ENCODE data around the gene FBN2. TPM values are rescaled to one million over a fixed set of nuclear protein-coding genes. Genes with fewer than 3 reads are reported as not detected.
"Not testable (repeated sequence)": the region's sequence is repeated elsewhere in the genome, so short reads cannot be mapped to it uniquely, and the experiment has no call there.

Gene FBN2
- polyA plus RNA-seq, 1 donor from 2014 or later: not detected

- no peaks in the 10 kb centered on the region for H3K36me3 Mint-ChIP-seq
- no peak overlapping the region for H3K4me3 Mint-ChIP-seq
- no peak overlapping the region for H3K27ac Mint-ChIP-seq
- no peaks in the 10 kb centered on the region for H3K4me1 Mint-ChIP-seq
- no peaks in the 10 kb centered on the region for H3K27me3 Mint-ChIP-seq
- H3K9me3 Mint-ChIP-seq: peaks cover 0 to 2% (median 0%) of the 10 kb centered on the region in 3 donors
These were observed 60.1 kb downstream of the FBN2 start for GRCh38 chr5:128477944-128478343.

DNA sequence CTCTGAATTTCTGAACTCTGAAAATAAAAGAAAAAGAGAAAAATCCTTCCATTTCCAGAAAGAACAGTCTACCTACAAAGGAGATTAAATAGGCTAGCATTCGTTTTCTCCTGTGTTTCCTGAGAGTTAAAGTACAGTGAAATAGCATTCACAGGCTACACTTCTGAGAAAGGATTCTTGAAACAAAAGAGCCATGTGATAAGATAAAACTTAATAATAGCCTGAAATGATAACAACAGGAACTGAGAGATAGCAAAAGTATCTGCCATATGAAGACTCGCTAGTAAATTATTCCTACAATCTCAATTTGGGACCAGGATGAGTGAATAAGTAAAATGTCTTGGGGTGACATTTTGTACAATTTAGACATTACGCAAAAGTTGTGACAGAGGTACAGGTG, 62.4 kb downstream of the FBN2 start:
- Mint-ChIP-seq H3K27me3 (no peaks in the 10 kb centered on the region), H3K36me3 (no peaks in the 10 kb centered on the region), H3K4me3 (no peak overlapping the region), H3K27ac (peak overlapping the region in 1 of 3 donors; percentile 3), H3K4me1 (peaks cover 0 to 2% (median 0%) of the 10 kb centered on the region in 3 donors), H3K9me3 (peaks cover 0 to 2% (median 0%) of the 10 kb centered on the region in 3 donors)

DNA sequence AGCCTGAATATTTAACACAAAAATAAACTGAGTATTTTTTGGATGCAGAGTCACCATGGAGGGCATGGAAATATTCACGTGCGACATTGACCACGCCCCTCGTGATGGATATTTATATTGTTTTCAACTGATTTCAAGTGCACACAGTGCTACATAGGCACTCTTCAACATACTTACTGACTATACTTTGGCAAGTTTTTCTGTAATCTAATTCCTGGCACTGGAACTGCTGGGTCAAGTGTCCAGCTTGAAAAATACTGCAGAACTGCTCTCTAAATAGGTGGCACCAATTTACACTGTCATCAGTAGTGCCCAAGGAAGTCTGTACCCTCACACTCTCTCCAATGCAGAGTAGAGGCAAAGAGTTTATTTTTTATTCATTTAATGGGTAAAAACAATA, 65.1 kb downstream of the FBN2 start:
- Mint-ChIP-seq H3K27ac (no peak overlapping the region), H3K4me3 (no peak overlapping the region), H3K27me3 (no peaks in the 10 kb centered on the region), H3K9me3 (peaks cover 3 to 5% (median 4%) of the 10 kb centered on the region in 3 donors), H3K4me1 (peaks cover 0 to 2% (median 0%) of the 10 kb centered on the region in 3 donors), H3K36me3 (no peaks in the 10 kb centered on the region)

DNA sequence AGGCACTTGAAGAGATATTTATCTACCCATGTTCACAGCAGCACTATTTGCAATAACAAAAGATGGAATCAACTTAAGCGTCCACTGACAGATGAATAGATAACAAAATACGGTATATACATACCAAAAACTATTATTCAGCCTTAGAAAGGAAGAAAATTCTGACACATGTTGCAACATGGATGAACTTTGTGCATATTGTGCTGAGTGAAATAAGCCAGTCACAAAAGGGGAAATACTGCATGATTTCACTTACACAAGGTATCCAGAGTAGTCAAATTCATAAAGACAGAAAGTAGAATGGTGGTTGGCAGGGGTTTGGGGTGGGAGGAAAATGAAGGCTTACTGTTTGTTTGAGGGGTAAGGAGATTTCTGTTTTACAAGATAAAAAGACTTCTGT, 66.0 kb downstream of the FBN2 start:
- Mint-ChIP-seq H3K4me3 (no peak overlapping the region), H3K9me3 (peaks cover 3 to 7% (median 4%) of the 10 kb centered on the region in 3 donors), H3K36me3 (no peaks in the 10 kb centered on the region), H3K27ac (no peak overlapping the region), H3K27me3 (no peaks in the 10 kb centered on the region), H3K4me1 (peaks cover 0 to 2% (median 0%) of the 10 kb centered on the region in 3 donors)

- H3K27ac Mint-ChIP-seq: no peak overlapping the region
- H3K4me1 Mint-ChIP-seq: peaks cover 0 to 2% (median 0%) of the 10 kb centered on the region in 3 donors
- peaks cover 3 to 7% (median 4%) of the 10 kb centered on the region in 3 donors for H3K9me3 Mint-ChIP-seq
- H3K36me3 Mint-ChIP-seq: no peaks in the 10 kb centered on the region
- no peaks in the 10 kb centered on the region for H3K27me3 Mint-ChIP-seq
- no peak overlapping the region for H3K4me3 Mint-ChIP-seq
These were observed 67.4 kb downstream of the FBN2 start for GRCh38 chr5:128470663-128471062.

DNA sequence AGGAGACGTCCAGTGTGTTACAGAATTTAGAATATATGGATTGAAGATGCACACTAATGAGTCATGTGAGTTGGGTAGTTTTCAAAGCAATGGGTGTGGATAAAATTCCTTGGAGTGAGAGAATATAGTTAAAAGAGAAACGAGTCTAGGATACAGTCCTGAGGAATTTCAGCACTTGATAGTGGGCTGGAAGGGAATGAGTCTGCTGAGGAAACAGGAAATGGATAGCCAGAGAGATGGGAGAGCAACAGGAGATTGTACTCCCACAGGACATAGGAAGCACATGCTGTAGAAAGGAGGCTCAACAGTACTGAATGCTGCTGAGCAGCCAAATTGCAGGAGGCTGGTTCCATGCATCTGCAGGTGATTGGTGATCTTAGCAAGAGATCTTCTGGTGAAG, 68.1 kb downstream of the FBN2 start:
- peaks cover 3 to 7% (median 4%) of the 10 kb centered on the region in 3 donors for H3K9me3 Mint-ChIP-seq
- H3K4me3 Mint-ChIP-seq: no peak overlapping the region
- no peaks in the 10 kb centered on the region for H3K36me3 Mint-ChIP-seq
- no peak overlapping the region for H3K27ac Mint-ChIP-seq
- peaks cover 0 to 2% (median 0%) of the 10 kb centered on the region in 3 donors for H3K4me1 Mint-ChIP-seq
- no peaks in the 10 kb centered on the region for H3K27me3 Mint-ChIP-seq

GRCh38 chr5:128466980-128467379, 71.1 kb downstream of the FBN2 start:
- Mint-ChIP-seq H3K36me3 (no peaks in the 10 kb centered on the region), H3K9me3 (peaks cover 3 to 5% (median 4%) of the 10 kb centered on the region in 3 donors), H3K4me3 (no peak overlapping the region), H3K4me1 (peaks cover 0 to under 1% (median 0%) of the 10 kb centered on the region in 3 donors), H3K27me3 (no peaks in the 10 kb centered on the region), H3K27ac (no peak overlapping the region)

DNA sequence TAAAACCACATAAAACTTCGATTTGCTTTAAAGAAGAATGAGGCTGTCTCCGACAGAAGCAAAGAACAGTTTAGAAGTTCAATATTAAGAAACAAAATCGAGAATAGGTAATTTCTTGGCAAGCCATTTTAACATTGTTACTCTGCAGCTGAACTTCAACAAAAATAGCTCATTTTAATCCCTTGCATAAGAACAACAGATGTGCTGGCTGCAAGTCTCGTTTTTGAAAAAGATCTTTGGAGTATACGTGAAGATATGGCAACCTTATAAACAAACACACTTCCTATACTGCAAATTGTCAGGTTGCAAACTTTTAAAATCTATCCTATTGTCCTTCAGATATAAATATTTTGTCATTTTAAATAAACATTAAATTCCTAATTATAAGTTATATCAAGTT, 71.5 kb downstream of the FBN2 start:
- H3K4me1 Mint-ChIP-seq: no peaks in the 10 kb centered on the region
- no peaks in the 10 kb centered on the region for H3K36me3 Mint-ChIP-seq
- H3K27me3 Mint-ChIP-seq: no peaks in the 10 kb centered on the region
- no peak overlapping the region for H3K27ac Mint-ChIP-seq
- no peak overlapping the region for H3K4me3 Mint-ChIP-seq
- peaks cover 3 to 5% (median 5%) of the 10 kb centered on the region in 3 donors for H3K9me3 Mint-ChIP-seq

DNA sequence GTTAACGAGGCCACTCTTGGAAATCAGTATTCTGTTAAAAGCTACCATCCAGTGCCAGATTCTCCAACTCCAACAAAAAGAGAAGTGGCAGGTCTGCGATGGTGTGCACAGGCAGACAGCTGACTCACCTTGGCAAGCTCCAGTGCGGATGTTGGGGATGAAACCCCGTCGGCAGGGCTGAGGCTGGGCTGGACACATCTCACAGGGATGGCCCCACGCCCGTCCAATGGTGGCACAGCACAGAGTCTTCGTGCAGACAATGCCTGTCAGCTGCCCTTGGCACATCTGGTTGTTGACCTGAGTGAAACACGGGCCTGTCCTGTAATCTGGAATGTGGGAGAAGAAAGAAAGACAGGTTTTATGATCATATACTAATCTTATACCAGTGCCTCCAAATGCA, 73.4 kb downstream of the FBN2 start:
- H3K9me3 Mint-ChIP-seq: peaks cover 0 to 6% (median 4%) of the 10 kb centered on the region in 3 donors
- H3K4me3 Mint-ChIP-seq: no peak overlapping the region
- H3K27me3 Mint-ChIP-seq: no peaks in the 10 kb centered on the region
- no peak overlapping the region for H3K27ac Mint-ChIP-seq
- no peaks in the 10 kb centered on the region for H3K36me3 Mint-ChIP-seq
- H3K4me1 Mint-ChIP-seq: no peaks in the 10 kb centered on the region

- no peak overlapping the region for H3K27ac Mint-ChIP-seq
- H3K27me3 Mint-ChIP-seq: no peaks in the 10 kb centered on the region
- no peak overlapping the region for H3K4me3 Mint-ChIP-seq
- H3K9me3 Mint-ChIP-seq: peaks cover 1 to 4% (median 3%) of the 10 kb centered on the region in 3 donors
- H3K36me3 Mint-ChIP-seq: no peaks in the 10 kb centered on the region
- H3K4me1 Mint-ChIP-seq: no peaks in the 10 kb centered on the region
These were observed 75.7 kb downstream of the FBN2 start for GRCh38 chr5:128462330-128462729.

DNA sequence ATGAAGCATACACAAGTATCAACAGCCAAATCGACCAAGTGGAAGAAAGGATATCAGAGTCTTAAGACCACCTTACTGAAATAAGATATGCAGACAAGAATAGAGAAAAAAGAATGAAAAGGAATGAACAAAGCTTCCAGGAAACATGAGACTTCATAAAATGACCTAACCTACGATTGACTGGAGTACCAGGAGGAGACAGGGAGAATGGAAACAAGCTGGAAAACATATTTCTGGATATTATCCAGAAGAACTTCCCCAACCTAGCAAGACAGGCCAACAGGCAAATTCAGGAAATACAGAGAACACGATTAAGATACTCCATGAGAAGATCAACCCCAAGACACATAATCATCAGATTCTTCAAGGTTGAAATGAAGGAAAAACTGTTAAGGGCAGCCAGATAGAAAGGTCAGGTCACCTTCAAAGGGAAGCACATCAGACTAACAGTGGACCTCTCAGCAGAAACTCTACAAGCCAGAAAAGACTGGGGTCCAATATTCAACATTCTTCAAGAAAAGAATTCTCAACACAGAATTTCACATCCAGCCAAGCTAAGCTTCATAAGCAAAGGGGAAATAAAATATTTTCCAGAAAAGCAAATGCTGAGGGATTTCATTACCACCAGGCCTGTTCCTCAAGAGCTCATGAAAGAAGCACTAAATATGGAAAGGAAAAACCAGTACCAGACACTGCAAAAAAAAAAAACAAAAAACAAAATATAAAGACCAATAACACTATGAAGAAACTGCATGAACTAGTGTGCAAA, 80.7 kb downstream of the FBN2 start:
- H3K4me3 Mint-ChIP-seq, H3K36me3 Mint-ChIP-seq, H3K27ac Mint-ChIP-seq, H3K4me1 Mint-ChIP-seq, H3K9me3 Mint-ChIP-seq, H3K27me3 Mint-ChIP-seq: not testable (repeated sequence)

- H3K4me3 Mint-ChIP-seq: no peak overlapping the region
These were observed 82.1 kb downstream of the FBN2 start for GRCh38 chr5:128455841-128456361.

DNA sequence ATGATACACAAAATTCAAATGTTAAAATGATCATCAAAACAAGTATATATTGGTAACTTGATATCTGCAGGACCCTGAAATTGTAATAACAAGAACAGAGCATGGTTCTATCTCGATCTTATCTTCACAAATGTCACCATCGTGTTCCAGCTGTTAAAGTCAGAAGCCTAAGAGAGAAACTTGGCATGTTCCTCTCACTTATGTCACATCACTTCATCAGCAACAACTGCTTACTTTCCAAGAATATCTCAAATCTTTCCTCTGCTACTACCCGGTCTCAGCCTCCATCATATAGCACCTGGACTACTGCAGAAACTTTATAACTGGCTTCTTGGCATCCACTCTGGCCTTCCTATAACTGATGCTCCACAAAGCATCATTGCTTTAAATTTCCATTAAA, 84.9 kb downstream of the FBN2 start:
- Mint-ChIP-seq H3K9me3 (peaks cover 0 to 12% (median 0%) of the 10 kb centered on the region in 3 donors), H3K4me1 (no peaks in the 10 kb centered on the region), H3K36me3 (no peaks in the 10 kb centered on the region), H3K27ac (no peak overlapping the region), H3K27me3 (peaks cover 1% of the 10 kb centered on the region), H3K4me3 (no peak overlapping the region)

More at GRCh38 chr5:128455841-128456361, 82.1 kb downstream of the FBN2 start:
- Mint-ChIP-seq H3K27me3 (no peaks in the 10 kb centered on the region), H3K27ac (no peak overlapping the region), H3K9me3 (peaks cover 0 to 7% (median 1%) of the 10 kb centered on the region in 3 donors), H3K36me3 (no peaks in the 10 kb centered on the region), H3K4me1 (no peaks in the 10 kb centered on the region)

DNA sequence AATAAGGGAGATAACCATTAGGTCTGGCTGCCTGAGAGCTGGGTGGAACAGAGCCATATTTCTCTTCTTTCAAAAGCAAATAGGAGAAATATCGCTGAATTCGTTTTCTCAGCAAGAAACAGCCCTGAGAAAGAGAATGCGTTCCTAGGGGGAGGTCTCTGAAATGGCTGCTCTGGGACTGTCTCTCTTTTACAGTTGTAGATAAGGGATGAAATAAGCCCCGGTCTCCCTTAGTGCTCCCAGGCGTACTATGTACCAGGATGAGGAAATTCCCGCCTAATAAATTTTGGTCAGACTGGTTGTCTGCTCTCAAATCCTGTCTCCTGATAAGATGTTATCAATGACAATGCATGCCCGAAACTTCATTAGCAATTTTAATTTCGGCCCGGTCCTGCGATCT, 90.8 kb downstream of the FBN2 start:
- H3K9me3 Mint-ChIP-seq: peaks cover 2 to 17% (median 3%) of the 10 kb centered on the region in 3 donors
- H3K36me3 Mint-ChIP-seq, H3K4me1 Mint-ChIP-seq, H3K27ac Mint-ChIP-seq, H3K27me3 Mint-ChIP-seq, H3K4me3 Mint-ChIP-seq: not testable (repeated sequence)

DNA sequence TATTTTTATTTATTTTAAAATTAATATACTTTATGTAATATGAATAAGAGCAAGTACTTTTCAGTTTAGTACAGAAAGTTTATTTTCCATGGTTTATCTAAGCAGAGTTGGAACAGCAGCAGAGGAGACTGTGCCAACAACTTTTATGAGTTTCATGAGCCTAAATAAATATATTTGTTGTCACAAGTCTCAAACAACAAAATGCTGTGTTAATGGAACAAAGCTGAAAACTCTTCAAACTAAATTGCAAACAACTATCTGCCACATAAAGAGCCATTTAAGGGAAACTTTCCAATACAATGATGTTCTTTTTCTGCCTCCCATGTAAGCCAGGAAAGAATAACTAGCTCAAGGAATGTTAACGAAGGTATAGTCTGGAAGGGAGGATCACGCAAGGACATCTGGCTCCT, 96.1 kb downstream of the FBN2 start:
- Mint-ChIP-seq H3K4me1 (no peaks in the 10 kb centered on the region), H3K9me3 (peaks cover 1 to 2% (median 2%) of the 10 kb centered on the region in 3 donors), H3K4me3 (no peak overlapping the region), H3K36me3 (no peaks in the 10 kb centered on the region), H3K27me3 (no peaks in the 10 kb centered on the region), H3K27ac (no peak overlapping the region)

DNA sequence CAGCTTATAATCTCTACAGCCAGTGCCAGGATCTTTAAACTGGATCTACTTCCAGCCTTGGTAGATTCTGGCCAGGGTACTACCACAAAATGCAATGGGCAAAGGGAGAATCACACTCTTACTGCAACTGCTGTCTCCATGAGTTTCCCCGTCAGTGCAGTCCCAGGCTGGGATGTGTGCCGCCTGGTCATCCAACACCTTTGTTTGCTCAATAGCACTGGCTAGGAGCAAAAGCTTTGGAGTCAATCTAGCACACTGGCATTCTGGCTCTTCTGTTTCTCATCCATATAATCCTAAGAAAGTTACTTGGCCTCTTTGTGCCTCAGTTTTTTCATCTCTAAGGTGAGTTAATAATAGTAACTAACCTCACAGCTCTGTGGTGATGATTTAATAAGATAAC, 96.9 kb downstream of the FBN2 start:
- H3K36me3 Mint-ChIP-seq: no peaks in the 10 kb centered on the region
- H3K27me3 Mint-ChIP-seq: no peaks in the 10 kb centered on the region
- no peak overlapping the region for H3K4me3 Mint-ChIP-seq
- H3K9me3 Mint-ChIP-seq: peaks cover 0 to 2% (median 1%) of the 10 kb centered on the region in 3 donors
- no peak overlapping the region for H3K27ac Mint-ChIP-seq
- no peaks in the 10 kb centered on the region for H3K4me1 Mint-ChIP-seq
